ENCODE results near the gene ATG2A.

DNA sequence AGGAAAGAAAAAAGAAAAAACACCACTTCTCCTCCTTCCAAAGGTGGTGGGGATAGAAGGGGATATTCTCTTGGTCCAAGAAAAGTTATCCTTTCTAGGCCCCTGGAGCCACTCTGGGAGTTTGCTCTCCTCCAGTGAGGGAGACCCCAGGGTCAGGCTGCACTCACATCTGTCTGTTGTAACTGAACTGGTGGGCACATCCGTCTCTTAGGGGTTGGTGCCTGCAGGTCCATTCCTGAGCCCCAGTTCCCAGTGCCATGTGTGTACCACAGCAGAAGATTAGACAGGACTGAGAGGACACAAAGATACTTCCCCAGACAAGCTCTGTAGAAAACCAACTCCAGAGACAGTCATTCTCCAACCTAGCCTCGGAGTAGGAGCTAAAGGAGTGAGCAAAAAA is 3.1 kb upstream of the ATG2A start:
- TF ChIP-seq, protein P1, sequence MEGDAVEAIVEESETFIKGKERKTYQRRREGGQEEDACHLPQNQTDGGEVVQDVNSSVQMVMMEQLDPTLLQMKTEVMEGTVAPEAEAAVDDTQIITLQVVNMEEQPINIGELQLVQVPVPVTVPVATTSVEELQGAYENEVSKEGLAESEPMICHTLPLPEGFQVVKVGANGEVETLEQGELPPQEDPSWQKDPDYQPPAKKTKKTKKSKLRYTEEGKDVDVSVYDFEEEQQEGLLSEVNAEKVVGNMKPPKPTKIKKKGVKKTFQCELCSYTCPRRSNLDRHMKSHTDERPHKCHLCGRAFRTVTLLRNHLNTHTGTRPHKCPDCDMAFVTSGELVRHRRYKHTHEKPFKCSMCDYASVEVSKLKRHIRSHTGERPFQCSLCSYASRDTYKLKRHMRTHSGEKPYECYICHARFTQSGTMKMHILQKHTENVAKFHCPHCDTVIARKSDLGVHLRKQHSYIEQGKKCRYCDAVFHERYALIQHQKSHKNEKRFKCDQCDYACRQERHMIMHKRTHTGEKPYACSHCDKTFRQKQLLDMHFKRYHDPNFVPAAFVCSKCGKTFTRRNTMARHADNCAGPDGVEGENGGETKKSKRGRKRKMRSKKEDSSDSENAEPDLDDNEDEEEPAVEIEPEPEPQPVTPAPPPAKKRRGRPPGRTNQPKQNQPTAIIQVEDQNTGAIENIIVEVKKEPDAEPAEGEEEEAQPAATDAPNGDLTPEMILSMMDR (conservative IDR thresholded peaks at IDR 0.05; ENCODE audit: low read depth, low read length): no peak
- no peak for TF ChIP-seq EZH2 (IDR thresholded peaks at IDR 0.05; ENCODE audit: borderline replicate concordance, low read depth, low read length, poor library complexity, severe bottlenecking)

Data from A673 (cell line).